Mucosa of descending colon (tissue), 3 donors: ENCODE measurements around the gene RGPD4. TPM values are rescaled to one million over a fixed set of nuclear protein-coding genes. Genes with fewer than 3 reads are reported as not detected.
"Not testable (repeated sequence)": the region's sequence is repeated elsewhere in the genome, so short reads cannot be mapped to it uniquely, and the experiment has no call there.

Experiments used
- ATAC-seq: fragments of 200-7000 bp; cut with Tn5 transposase; one replicate; pipeline ENCODE4 v1.9.1; 2020; ENCODE audit warnings: mild to moderate bottlenecking, moderate library complexity
- DNase-seq, 3 donors: peaks; one replicate each; pipeline ENCODE4 v3.0.0-alpha.2; 2020
- H3K36me3 ChIP-seq: fragments of 200-600 bp; one replicate; pipeline ENCODE4 v1.8.0; 2021; ENCODE audit warnings: low read depth, mild to moderate bottlenecking
- H3K4me1 ChIP-seq: fragments of 200-600 bp; one replicate; pipeline ENCODE4 v1.8.0; 2021; ENCODE audit warnings: low read depth, mild to moderate bottlenecking
- H3K4me3 ChIP-seq: fragments of 200-600 bp; one replicate; pipeline ENCODE4 v1.8.0; 2021; ENCODE audit warnings: mild to moderate bottlenecking
- H3K9me3 ChIP-seq: fragments of 200-600 bp; one replicate; pipeline ENCODE4 v1.8.0; 2021; ENCODE audit warnings: mild to moderate bottlenecking
- intact Hi-C, 2 donors: fragments of 100-400 bp; cut with DNase I in 1 of 2; cut with micrococcal nuclease in 1 of 2; formaldehyde crosslinking; loops; one replicate each; pipeline versions ENCODE4 v1.11.0 to v1.11.1; 2022; cut with DNase I, micrococcal nuclease
- total RNA-seq, 3 donors: library from RNA; stranded (reverse); fragmentation: NEBNext Ultra II Directional in 2 of 3; extraction: Animal tissue kit (Norgen Biotek cat#: 25700) in 2 of 3; gene quantifications; one replicate each; pipeline versions ENCODE4 v1.2.1 to v1.2.4, GENCODE V29; 2021 to 2023
- TF ChIP-seq, protein P1 (sequence below): fragments of 200-600 bp; IDR thresholded peaks from one replicate; pipeline ENCODE4 v1.8.0; 2022; ENCODE audit warnings: antibody characterized with exemption, mild to moderate bottlenecking
- donor health status: DM: no; HTN: no; CAD: no; lungs with moderate emphysema.
- donor health status: DM: no; HTN: no; CAD: no.
- donor health status: DM: no; HTN: yes; CAD: no.

Gene RGPD4
- total RNA-seq, 3 donors from 2014 or later, result 0.10 to 0.13 TPM; not detected in 1

DNA sequence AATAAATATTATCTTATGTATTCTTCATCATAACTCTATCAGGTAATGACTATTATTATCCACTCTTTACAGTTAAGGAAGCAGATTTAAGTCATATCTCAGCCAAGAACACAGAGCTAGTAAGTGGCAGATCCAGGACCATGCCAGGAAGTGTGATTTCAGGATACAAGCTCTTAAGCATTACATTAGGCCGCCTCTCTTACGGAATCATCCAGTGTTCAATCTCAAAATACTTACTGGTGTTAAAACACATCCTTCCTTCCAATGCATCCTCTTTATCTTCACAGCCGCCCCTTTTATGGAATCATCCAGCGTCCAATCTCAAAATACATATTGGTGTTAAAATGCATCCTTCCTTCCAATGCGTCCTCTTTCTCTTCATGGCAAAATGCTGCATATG is 14.7 kb upstream of the RGPD4 start:
- DNase-seq, result no peak
- ATAC-seq, result no peak
- H3K4me3 ChIP-seq, result no peak overlapping the region
- H3K9me3 ChIP-seq, result no peaks in the 10 kb centered on the region
- intact Hi-C loops, result no loop called here
- TF ChIP-seq, protein P1, sequence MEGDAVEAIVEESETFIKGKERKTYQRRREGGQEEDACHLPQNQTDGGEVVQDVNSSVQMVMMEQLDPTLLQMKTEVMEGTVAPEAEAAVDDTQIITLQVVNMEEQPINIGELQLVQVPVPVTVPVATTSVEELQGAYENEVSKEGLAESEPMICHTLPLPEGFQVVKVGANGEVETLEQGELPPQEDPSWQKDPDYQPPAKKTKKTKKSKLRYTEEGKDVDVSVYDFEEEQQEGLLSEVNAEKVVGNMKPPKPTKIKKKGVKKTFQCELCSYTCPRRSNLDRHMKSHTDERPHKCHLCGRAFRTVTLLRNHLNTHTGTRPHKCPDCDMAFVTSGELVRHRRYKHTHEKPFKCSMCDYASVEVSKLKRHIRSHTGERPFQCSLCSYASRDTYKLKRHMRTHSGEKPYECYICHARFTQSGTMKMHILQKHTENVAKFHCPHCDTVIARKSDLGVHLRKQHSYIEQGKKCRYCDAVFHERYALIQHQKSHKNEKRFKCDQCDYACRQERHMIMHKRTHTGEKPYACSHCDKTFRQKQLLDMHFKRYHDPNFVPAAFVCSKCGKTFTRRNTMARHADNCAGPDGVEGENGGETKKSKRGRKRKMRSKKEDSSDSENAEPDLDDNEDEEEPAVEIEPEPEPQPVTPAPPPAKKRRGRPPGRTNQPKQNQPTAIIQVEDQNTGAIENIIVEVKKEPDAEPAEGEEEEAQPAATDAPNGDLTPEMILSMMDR, result no peak
- H3K36me3 ChIP-seq, result no peaks in the 10 kb centered on the region
- H3K4me1 ChIP-seq, result no peaks in the 10 kb centered on the region

DNA sequence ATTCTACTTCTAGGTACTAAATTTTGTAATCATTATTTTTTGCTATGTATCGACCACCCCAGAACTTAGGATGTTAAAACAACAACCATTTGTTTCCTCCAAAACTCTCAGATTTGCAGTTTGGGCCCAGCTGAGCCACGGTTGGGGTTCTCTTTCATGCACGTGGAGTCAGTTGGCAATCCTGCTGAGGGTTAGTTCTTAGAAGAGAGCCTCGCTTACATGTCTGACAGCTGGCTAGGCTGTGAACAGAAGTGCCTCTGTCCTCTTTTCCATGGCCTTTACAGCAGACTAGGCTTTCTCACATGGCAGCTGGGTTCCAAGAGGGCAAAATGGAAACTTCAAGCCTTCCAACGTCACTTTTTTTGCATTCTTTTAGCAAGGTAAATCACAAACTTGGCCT is 9.3 kb upstream of the RGPD4 start:
- ATAC-seq, result no peak
- intact Hi-C loops, result no loop called here

DNA sequence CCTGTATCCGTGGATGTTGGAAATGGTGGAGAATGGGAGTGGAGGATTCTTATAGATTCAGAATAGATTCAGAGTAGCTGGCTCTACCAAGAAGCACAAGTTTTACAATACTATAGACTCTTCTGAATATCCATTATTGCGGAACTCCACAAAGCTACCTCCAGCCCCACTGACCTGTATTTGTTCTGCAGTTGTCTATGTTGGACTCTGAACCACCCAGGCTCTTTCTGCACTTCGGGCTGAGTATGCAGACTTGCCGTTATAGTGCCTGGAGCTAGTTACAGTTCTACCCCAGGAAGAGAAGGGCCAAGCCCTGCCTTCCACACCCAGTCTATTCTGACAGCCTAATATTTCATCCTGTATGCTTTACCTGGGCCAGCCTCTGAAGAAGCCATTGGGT is 4.4 kb upstream of the RGPD4 start:
- Histone ChIP-seq H3K36me3 (no peaks in the 10 kb centered on the region), H3K9me3 (no peaks in the 10 kb centered on the region), H3K4me3 (no peak overlapping the region), H3K4me1 (no peaks in the 10 kb centered on the region)
- TF ChIP-seq, protein P1, result no peak
- DNase-seq (no peak), ATAC-seq (no peak)
- intact Hi-C loops, result no loop called here

More for the DNA sequence above, 9.3 kb upstream of the RGPD4 start:
- DNase-seq, result no peak
- H3K36me3 ChIP-seq, result no peaks in the 10 kb centered on the region
- no peaks in the 10 kb centered on the region for H3K4me1 ChIP-seq
- TF ChIP-seq, protein P1, result no peak
- H3K4me3 ChIP-seq, result no peak overlapping the region
- H3K9me3 ChIP-seq, result no peaks in the 10 kb centered on the region

DNA sequence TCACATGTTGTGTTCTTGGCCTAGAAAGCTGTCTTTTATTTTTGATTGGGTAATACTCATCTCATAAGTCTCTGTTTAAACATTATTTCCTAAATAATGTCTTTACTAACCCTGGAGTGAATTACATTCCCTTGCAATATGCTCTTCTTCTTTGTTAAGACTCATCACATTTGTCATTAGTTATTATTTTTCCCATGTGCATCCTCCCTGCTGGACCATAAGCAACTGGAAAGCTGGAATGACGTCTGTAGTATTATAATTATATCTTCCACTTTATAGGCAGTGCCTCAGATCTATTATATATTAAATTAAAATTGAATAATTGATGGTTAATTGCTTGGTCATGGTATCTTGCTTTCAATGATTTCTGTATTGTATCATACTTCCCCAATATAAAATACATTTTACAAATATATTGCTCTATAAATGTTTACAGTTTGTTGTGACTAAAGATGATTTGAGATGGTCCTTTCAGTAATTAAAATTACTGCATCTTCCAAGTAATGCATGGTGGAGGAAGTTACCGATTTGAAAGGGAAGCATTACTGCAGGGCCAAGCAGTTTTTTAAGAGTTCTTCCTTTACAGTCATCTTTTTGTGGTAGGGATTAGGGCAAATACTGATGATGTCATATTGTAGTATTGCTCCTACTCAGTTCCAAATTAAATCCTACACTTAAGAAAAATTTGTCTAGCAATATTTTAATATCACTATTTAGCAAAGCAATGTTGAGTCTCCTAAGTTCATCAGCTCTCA is 2.1 kb upstream of the RGPD4 start:
- ATAC-seq (no peak), DNase-seq (no peak)
- intact Hi-C loops, result no loop called here
- TF ChIP-seq, protein P1, result no peak
- Histone ChIP-seq H3K4me3 (no peak overlapping the region), H3K9me3 (no peaks in the 10 kb centered on the region), H3K4me1 (no peaks in the 10 kb centered on the region), H3K36me3 (no peaks in the 10 kb centered on the region)

DNA sequence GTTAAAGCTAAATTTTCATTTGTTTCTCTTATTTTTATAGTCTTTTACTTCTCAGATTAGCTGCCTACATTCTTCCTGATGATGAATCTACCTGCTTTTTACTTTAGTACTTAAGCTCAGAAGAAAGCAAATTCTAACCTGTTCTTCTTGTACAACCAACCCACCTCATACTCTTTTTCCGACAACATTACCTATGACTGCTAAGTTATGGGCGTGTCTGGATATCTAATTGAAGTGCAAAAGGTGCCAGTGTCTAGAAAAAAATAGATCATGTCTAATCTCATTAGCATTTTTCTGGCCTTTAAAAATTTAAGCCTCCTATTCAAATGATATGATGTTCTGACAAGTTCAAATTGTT is 1.5 kb upstream of the RGPD4 start:
- H3K4me3 ChIP-seq, result no peak overlapping the region
- TF ChIP-seq, protein P1, result no peak
- no peaks in the 10 kb centered on the region for H3K9me3 ChIP-seq
- no peak for DNase-seq
- no peaks in the 10 kb centered on the region for H3K36me3 ChIP-seq
- ATAC-seq, result no peak
- intact Hi-C loops, result no loop called here
- H3K4me1 ChIP-seq, result no peaks in the 10 kb centered on the region

DNA sequence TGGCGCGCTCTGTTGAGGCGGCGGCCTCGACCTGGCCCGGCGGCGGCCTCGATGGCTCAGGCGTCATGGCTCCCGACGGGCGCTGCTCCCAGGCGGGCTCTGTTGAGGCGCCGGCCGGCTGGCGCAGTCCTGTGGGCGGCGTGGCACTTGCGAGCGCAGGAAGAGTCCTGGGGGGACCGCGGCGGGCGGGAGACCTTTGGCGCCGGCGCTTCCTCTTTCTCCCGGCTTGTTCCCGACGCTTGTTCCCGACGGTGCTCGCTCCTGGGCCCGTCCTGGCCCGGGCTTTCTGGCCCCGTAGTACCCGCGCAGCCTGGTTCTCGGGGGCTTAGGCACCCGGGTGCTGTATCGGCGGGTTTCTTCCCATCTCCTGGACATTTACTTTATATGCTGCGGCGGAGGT is 2.8 kb downstream of the RGPD4 start:
- DNase-seq, H3K36me3 ChIP-seq, intact Hi-C loops, ATAC-seq, H3K4me3 ChIP-seq, H3K4me1 ChIP-seq, H3K9me3 ChIP-seq: not testable (repeated sequence)

DNA sequence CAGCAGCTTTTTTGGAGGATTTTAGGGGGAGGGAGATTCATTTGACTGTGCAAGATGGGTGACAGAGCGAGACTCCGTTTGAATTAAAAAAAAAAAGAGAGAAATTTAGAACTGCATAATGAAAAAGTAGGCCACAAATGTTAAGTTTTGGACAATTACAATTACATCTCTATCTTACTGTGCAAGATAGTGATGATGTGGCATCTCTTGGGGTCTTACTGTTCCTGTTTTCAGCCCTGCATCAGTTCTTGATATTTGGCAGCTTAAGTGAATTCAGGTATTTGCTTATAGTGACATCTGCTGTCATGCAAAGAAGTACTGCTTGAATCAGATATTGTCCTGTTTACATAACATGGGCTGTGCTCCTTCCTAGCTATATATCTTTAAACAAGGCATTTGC is 6.5 kb downstream of the RGPD4 start:
- intact Hi-C loops, DNase-seq, H3K9me3 ChIP-seq, ATAC-seq, H3K4me3 ChIP-seq, H3K4me1 ChIP-seq, H3K36me3 ChIP-seq: not testable (repeated sequence)

DNA sequence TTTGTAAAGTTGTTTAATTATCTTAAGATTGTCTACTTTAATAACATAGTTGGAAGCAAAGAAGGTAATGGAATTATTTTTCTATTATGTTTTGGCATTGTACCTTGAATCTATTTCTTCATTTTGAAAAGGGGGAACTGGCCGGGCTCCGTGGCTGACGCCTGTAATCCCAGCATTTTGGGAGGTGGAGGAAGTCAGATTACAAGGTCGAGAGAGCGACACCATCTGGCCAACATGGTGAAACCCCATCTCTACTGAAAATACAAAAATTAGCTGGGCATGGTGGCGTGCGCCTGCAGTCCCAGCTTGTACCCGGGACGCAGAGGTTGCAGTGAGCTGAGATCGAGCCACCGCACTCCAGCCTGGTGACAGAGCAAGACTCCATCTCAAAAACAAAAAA is 6.9 kb downstream of the RGPD4 start:
- intact Hi-C loops, H3K9me3 ChIP-seq, H3K36me3 ChIP-seq, H3K4me1 ChIP-seq, ATAC-seq, H3K4me3 ChIP-seq, DNase-seq: not testable (repeated sequence)

DNA sequence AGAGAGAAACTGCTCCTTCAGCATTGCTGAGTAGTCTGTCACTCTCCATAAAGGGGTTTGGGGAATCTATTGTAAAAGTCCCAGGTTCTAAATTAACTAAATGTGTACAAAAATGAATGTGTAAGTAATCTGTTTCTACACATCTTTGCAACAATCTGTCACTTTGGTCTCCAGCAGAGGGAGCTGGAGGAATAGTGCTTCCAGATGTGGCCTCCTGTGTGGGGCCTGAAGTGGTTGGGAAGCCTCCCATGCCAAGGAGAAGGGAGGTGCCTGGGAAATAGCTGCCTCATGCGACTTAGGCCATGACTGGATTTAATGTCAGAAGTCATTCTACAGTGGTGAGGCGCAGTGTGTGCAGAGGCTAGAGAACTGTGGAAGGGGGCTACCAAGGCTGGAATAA is 89.4 kb downstream of the RGPD4 start:
- H3K36me3 ChIP-seq, H3K9me3 ChIP-seq, DNase-seq, intact Hi-C loops, H3K4me3 ChIP-seq, H3K4me1 ChIP-seq: not testable (repeated sequence)
- peak; percentile 64 for ATAC-seq
